Heart left ventricle (tissue), 16 donors: ENCODE data around the gene DRC3. TPM values are rescaled to one million over a fixed set of nuclear protein-coding genes. Genes with fewer than 3 reads are reported as not detected.
"Not testable (repeated sequence)": the region's sequence is repeated elsewhere in the genome, so short reads cannot be mapped to it uniquely, and the experiment has no call there.

ENCODE experiments used
- ATAC-seq, 4 donors: fragments of 200-7000 bp; cut with Tn5 transposase; one replicate each; pipeline ENCODE4 v1.9.1; 2020 to 2022; ENCODE audit warnings: moderate library complexity in 4 of 4, mild to moderate bottlenecking in 3 of 4, moderate number of reproducible peaks in 1 of 4
- DNase-seq, 5 donors: peaks; one replicate each; pipeline ENCODE4 v3.0.0-alpha.2; 2020
- H3K27ac ChIP-seq, 12 donors: fragments of 200-600 bp; sonication (generic) in 4 of 12; one replicate each; pipeline versions ENCODE4 v1.5.0 to v1.8.0; 2016 to 2022; ENCODE audit warnings: mild to moderate bottlenecking in 2 of 12
- H3K27me3 ChIP-seq, 9 donors: fragments of 200-600 bp; sonication (generic) in 2 of 9; one replicate each; pipeline versions ENCODE4 v1.5.1 to v1.8.0; 2016 to 2022; ENCODE audit warnings: mild to moderate bottlenecking in 3 of 9
- H3K36me3 ChIP-seq, 9 donors: fragments of 200-600 bp; sonication (generic) in 2 of 9; one replicate each; pipeline versions ENCODE4 v1.5.0 to v1.8.0; 2018 to 2022; ENCODE audit warnings: mild to moderate bottlenecking in 2 of 9
- H3K4me1 ChIP-seq, 12 donors: fragments of 200-600 bp; sonication (generic) in 4 of 12; one replicate each; pipeline versions ENCODE4 v1.5.0 to v1.8.0; 2016 to 2022; ENCODE audit warnings: mild to moderate bottlenecking in 3 of 12
- H3K4me3 ChIP-seq, 12 donors: fragments of 200-600 bp; sonication (generic) in 4 of 12; one replicate each; pipeline versions ENCODE4 v1.5.0 to v1.8.0; 2017 to 2022; ENCODE audit warnings: mild to moderate bottlenecking in 9 of 12, moderate library complexity in 4 of 12
- H3K9me3 ChIP-seq, 12 donors: fragments of 200-600 bp; sonication (generic) in 4 of 12; one replicate each; pipeline versions ENCODE4 v1.5.0 to v1.8.0; 2016 to 2022; ENCODE audit warnings: mild to moderate bottlenecking in 1 of 12
- CTCF ChIP-seq, 12 donors: fragments of 200-600 bp; sonication (generic) in 4 of 12; IDR thresholded peaks; one replicate each; pipeline versions ENCODE4 v1.5.0 to v1.8.0; 2018 to 2022; ENCODE audit warnings: antibody characterized with exemption in 12 of 12, mild to moderate bottlenecking in 5 of 12
- POLR2A ChIP-seq, 2 donors: fragments of 450-650 bp; IDR thresholded peaks; one replicate each; pipeline ENCODE4 v1.6.1; 2017; ENCODE audit warnings: antibody characterized with exemption in 2 of 2, mild to moderate bottlenecking in 2 of 2, moderate library complexity in 2 of 2
- WGBS, 4 donors: extraction: QIAGEN DNeasy Blood & Tissue Kit in 2 of 4; methylation state at CpG; one replicate each; pipeline versions ENCODE4 v1.1.5 to v1.1.7; 2013 to 2018; 5-methylcytosine and 5-hydroxymethylcytosine counted together
- intact Hi-C, 10 donors: fragments of 100-400 bp; cut with DNase I; formaldehyde crosslinking; loops; one replicate each; pipeline versions ENCODE4 v1.11.1 to v1.14.2; 2022
- polyA plus RNA-seq, 2 donors: library from polyadenylated mRNA; stranded (reverse); fragments of 200-250 nt; gene quantifications; one replicate each; pipeline ENCODE4 v1.2.3, GENCODE V29; 2013
- total RNA-seq, 9 donors: library from RNA; depleted of rRNA in 2 of 9; stranded (reverse); fragments of >200 nt in 2 of 9; fragmentation: NEBNext Ultra II Directional in 3 of 9; extraction: Animal tissue kit (Norgen Biotek cat#: 25700) in 3 of 9; gene quantifications; one replicate each; pipeline versions ENCODE4 v1.1.0 to v1.2.4, GENCODE V29; 2016 to 2023
- donor health status: ischemic (EF 13 %, LVEDD 7.1; RV severe dilation, severe dysfunction).
- donor health status: healthy with polysubstance abuse.
- donor health status: DM: no; HTN: yes; CAD: no.
- donor health status: DM: no; HTN: no; CAD: no.
- donor health status: ischemic (EF 25% LVEDD 6.9; RV normal size, moderate dysfunction).
- donor health status: ischemic (EF 25% LVEDD 5.7; RV mildly dilated, moderate dysfunction).
- donor health status: healthy.
- donor health status: DM: yes; HTN: yes; CAD: no.
- donor health status: ischemic (EF 35%, LVEDD 5.7; RV mildly dilated, moderate dysfunction).
- donor health status: nonischemic (EF 11% LVEDD 7.7; RV severe dilation, severe dysfunction).
- donor health status: DM: yes; HTN: yes; CAD: no.
- donor health status: PGD.
- donor health status: ischemic (EF 29% LVEDD 5.4; RV normal size, mild dysfunction).
- donor health status: nonischemic (EF 23%, LVEDD 6.1; RV moderate dilation, normal function).

The DRC3 gene
- total and polyA plus RNA-seq, 11 donors = 0.42 to 3.7 (median 1.00) TPM

- Histone ChIP-seq H3K36me3 (peaks cover 0 to 13% (median 5%) of the 10 kb centered on the region in 9 donors), H3K4me3 (no peak overlapping the region), H3K4me1 (peaks cover 0 to 54% (median 25%) of the 10 kb centered on the region in 12 donors), H3K27me3 (no peaks in the 10 kb centered on the region), H3K9me3 (no peaks in the 10 kb centered on the region), H3K27ac (no peak overlapping the region)
- DNase-seq (no peak), ATAC-seq (no peak)
- intact Hi-C loops = no loop called here
- TF ChIP-seq CTCF (IDR thresholded peaks at IDR 0.05) (no peak), POLR2A (IDR thresholded peaks at IDR 0.05) (no peak)
- 93 to 97% (median 96%) methylated on average over 3 of the region's 3 CpGs for WGBS, 4 donors
Observed at GRCh38 chr17:17954079-17954478, 18.6 kb upstream of the DRC3 start.

GRCh38 chr17:17955790-17956341 lies 16.8 kb upstream of the DRC3 start:
- 93 to 97% (median 96%) methylated on average over 11 to 12 of the region's 12 CpGs for WGBS, 4 donors
- H3K27me3 ChIP-seq, DNase-seq, H3K4me3 ChIP-seq, intact Hi-C loops, H3K27ac ChIP-seq, H3K9me3 ChIP-seq, ATAC-seq: not testable (repeated sequence)
- H3K36me3 ChIP-seq = peaks cover 0 to 13% (median 5%) of the 10 kb centered on the region in 9 donors
- peaks cover 0 to 71% (median 38%) of the 10 kb centered on the region in 12 donors for H3K4me1 ChIP-seq

- no peak overlapping the region for H3K4me3 ChIP-seq
- 80 to 89% (median 87%) methylated on average over 7 of the region's 7 CpGs for WGBS, 4 donors
- TF ChIP-seq CTCF (IDR thresholded peaks at IDR 0.05) (no peak), POLR2A (IDR thresholded peaks at IDR 0.05) (no peak)
- peak overlapping the region in 11 of 12 donors; percentile 13 to 92 (median 70) for H3K27ac ChIP-seq
- DNase-seq (no peak), ATAC-seq (no peak)
- intact Hi-C loops = no loop called here
- H3K27me3 ChIP-seq = no peaks in the 10 kb centered on the region
- H3K4me1 ChIP-seq = peaks cover 0 to 60% (median 38%) of the 10 kb centered on the region in 12 donors
- H3K36me3 ChIP-seq = peaks cover 0 to 13% (median 5%) of the 10 kb centered on the region in 9 donors
- H3K9me3 ChIP-seq = no peaks in the 10 kb centered on the region
Observed at GRCh38 chr17:17957584-17957916, 15.1 kb upstream of the DRC3 start.

- ATAC-seq (peak in 1 of 4 donors; percentile 7), DNase-seq (no peak)
- no peaks in the 10 kb centered on the region for H3K27me3 ChIP-seq
- H3K36me3 ChIP-seq = peaks cover 0 to 16% (median 5%) of the 10 kb centered on the region in 9 donors
- H3K9me3 ChIP-seq = no peaks in the 10 kb centered on the region
- H3K4me3 ChIP-seq = peak overlapping the region in 2 of 12 donors; percentile 16 to 41
- intact Hi-C loops = no loop called here
- peaks cover 4 to 63% (median 46%) of the 10 kb centered on the region in 12 donors for H3K4me1 ChIP-seq
- no peak for TF ChIP-seq CTCF (IDR thresholded peaks at IDR 0.05)
- peak overlapping the region in 11 of 12 donors; percentile 13 to 92 (median 70) for H3K27ac ChIP-seq
- WGBS, 4 donors = 67 to 83% (median 75%) methylated on average over 5 of the region's 5 CpGs
Observed at GRCh38 chr17:17958982-17959381, 13.7 kb upstream of the DRC3 start.
